SW 1271 (cell line): Measurements from ENCODE around the gene FGF19.

Experiments used
- DNase-seq, 2 experiments: peaks; one replicate each; lab custom pipeline; 2025; lab: John Stamatoyannopoulos, UW

The FGF19 gene

DNA sequence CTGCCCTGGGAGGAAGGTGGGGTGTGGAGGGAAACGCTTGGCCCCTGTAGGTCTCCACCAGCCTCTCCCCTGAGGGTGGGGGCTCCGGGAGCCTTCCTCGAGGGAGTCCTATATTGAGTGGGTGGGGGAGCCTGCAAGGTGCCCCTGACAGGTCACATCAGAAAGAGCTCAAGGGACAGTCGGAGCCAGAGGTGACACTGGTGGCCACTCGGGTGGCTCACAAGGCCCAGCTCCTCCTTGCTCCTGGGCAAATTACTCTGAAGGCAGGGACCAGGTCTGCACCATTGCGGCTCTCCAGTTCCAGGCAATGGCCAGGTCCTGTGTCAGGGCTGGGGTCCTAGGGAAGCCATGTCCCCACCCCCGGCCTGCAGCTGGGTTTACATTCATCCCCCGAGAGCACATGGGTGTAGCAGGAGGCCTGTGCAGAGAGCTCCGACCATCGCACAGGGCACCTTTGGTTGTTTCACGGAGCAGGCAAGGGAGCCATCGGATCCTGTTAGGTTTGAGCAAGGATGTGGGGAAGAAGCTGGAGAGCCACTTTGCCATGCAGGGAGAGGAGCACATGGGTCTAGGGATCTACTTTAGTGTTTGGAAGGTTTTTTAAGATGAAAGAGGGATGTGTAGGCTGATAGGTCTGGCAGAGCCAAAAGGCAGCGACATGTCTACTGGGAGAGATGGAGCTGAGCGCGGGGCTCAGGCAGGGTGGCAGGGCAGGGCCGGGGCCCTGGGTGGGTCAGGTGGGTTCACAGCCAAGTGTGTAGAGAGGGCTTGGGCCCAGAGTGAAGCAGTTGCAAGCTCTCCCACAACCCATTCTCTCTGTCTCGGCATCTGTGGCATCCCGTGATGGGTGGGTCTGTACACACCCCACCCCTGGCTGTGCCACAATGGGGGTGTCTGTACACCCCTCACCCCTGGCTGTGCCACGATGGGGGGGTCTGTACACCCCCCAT is 48.1 kb downstream of the FGF19 start:
- DNase-seq: no peak

DNA sequence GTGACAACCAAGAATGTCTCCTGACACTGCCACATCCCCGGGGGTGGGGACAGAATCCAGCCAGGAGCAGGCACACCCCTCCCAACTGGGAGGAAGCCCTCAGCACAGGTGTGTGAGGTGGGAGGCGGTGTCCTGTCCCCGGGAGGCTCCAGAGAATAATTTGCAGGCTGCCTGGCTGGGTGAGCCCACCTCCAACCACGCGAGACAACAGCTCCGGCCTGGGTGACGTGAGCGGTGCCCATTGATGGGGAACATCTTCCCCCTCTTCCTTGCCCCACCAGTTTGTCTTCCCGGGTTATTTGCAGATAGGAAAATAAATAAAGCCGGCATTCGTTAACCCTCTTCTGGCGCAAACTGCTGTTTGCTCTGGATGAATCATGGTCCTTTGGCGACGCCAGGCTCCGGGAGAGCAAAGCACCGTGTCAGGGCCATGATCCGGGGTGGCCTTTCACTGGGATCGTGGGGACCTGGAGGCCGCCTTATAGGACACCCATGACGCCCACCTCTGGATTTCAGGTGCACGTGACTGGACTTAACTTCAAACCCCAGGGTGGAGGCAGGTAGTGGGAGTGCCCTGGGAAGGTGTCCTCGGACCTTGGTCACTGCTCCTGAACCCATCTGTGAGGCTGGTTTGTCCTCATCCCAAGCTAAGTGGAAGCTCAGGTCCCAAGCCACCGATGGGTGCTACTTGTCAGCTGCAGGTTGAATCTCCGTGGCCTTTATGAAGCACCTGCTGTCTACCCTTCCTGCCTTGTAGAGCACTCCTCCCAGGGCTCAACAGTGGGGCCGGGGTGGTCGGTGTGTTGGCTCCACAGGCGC is 49.0 kb downstream of the FGF19 start:
- no peak for DNase-seq

DNA sequence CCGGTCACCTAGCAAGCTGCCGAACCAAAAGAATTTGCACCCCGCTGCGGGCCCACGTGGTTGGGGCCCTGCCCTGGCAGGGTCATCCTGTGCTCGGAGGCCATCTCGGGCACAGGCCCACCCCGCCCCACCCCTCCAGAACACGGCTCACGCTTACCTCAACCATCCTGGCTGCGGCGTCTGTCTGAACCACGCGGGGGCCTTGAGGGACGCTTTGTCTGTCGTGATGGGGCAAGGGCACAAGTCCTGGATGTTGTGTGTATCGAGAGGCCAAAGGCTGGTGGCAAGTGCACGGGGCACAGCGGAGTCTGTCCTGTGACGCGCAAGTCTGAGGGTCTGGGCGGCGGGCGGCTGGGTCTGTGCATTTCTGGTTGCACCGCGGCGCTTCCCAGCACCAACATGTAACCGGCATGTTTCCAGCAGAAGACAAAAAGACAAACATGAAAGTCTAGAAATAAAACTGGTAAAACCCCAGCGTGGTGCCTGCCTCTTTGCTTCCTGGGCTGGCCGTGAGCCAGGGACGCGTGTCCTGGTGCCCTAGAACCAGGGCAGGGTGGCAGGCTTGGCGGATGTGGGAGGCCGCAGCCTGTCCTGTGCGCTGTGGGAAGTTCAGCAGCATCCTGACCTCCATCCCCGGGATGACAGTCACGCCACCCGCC is 49.7 kb downstream of the FGF19 start:
- DNase-seq: no peak

DNA sequence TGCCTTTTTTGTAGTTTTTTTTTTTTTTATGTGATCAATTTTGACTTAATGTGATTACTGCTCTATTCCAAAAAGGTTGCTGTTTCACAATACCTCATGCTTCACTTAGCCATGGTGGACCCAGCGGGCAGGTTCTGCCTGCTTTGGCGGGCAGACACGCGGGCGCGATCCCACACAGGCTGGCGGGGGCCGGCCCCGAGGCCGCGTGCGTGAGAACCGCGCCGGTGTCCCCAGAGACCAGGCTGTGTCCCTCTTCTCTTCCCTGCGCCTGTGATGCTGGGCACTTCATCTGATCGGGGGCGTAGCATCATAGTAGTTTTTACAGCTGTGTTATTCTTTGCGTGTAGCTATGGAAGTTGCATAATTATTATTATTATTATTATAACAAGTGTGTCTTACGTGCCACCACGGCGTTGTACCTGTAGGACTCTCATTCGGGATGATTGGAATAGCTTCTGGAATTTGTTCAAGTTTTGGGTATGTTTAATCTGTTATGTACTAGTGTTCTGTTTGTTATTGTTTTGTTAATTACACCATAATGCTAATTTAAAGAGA is 50.3 kb downstream of the FGF19 start:
- DNase-seq: no peak

DNA sequence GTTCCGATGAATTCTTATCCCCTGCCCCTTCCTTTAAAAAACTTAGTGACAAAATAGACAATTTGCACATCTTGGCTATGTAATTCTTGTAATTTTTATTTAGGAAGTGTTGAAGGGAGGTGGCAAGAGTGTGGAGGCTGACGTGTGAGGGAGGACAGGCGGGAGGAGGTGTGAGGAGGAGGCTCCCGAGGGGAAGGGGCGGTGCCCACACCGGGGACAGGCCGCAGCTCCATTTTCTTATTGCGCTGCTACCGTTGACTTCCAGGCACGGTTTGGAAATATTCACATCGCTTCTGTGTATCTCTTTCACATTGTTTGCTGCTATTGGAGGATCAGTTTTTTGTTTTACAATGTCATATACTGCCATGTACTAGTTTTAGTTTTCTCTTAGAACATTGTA is 50.8 kb downstream of the FGF19 start:
- DNase-seq: no peak

DNA sequence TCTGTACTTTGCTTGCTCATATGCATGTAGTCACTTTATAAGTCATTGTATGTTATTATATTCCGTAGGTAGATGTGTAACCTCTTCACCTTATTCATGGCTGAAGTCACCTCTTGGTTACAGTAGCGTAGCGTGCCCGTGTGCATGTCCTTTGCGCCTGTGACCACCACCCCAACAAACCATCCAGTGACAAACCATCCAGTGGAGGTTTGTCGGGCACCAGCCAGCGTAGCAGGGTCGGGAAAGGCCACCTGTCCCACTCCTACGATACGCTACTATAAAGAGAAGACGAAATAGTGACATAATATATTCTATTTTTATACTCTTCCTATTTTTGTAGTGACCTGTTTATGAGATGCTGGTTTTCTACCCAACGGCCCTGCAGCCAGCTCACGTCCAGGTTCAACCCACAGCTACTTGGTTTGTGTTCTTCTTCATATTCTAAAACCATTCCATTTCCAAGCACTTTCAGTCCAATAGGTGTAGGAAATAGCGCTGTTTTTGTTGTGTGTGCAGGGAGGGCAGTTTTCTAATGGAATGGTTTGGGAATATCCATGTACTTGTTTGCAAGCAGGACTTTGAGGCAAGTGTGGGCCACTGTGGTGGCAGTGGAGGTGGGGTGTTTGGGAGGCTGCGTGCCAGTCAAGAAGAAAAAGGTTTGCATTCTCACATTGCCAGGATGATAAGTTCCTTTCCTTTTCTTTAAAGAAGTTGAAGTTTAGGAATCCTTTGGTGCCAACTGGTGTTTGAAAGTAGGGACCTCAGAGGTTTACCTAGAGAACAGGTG is 51.8 kb downstream of the FGF19 start:
- no peak for DNase-seq

DNA sequence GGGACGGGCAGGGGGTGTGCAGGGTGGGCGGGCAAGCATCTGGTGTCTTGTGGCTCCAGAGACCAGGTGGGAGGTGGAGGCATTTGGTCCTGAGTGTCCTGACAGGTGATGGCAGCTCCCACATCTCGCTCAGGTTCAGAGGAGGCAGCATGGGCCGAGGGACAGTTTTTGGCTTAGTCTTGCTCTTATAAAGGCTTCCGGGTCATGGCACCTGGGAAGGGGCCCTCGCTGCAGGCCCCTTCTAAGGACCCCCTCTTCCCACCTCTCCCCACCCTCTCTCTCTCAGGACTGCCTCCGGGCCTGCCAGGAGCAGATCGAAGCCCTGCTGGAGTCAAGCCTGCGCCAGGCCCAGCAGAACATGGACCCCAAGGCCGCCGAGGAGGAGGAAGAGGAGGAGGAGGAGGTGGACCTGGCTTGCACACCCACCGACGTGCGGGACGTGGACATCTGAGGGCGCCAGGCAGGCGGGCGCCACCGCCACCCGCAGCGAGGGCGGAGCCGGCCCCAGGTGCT is 52.9 kb downstream of the FGF19 start:
- no peak for DNase-seq

DNA sequence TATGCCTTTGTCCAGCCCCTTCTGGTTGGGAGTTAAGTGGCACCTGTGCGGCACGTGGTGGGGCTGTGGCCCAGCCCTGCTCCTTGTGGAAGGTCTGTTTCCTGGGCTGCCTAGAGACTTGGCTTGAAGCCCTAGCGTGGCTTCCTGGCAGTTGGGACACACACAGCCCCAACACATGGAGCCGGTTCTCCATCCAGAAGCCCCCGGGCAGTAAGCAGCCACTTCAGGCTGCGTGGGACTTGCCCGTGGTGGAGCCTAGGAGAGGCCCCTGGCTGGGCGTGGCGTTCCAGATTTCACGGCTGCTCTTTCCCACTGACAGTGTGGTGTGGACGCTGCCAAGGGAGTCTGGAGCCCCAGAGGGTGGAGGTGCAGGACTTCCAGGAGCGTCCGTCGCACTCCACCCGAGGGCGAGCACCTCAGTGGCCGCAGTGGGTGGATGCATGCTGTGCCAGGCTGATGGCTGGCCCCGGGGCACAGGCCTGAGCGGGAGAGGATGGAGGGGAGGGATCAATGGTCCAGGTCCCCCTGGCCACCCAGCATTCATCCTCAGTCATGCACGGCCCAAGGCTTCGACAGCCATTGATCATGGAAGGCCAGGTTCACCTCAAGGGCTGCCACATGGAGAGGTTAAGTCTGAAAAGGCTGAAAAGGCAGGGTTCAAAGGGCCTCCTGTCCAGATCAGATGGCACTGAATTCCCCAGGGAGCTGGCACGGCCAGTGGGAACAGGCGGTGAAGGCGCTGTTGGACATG is 53.6 kb downstream of the FGF19 start:
- no peak for DNase-seq

DNA sequence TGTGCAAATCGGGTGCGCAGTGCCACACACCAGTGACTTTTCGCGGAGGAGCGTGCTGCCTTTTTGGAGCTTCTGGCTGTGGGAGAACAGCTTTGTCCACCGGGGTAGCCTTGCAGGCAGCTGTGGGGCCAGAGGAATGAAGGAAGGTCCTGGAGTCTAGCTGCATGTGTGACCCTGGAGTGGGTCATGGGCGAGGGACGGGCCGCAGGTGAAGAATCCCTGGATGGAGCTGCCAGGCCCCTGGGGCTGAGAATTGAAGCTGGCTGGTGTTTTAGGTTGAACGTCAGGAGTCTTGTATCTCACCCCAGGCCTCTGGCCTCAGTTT is 54.3 kb downstream of the FGF19 start:
- DNase-seq: no peak

DNA sequence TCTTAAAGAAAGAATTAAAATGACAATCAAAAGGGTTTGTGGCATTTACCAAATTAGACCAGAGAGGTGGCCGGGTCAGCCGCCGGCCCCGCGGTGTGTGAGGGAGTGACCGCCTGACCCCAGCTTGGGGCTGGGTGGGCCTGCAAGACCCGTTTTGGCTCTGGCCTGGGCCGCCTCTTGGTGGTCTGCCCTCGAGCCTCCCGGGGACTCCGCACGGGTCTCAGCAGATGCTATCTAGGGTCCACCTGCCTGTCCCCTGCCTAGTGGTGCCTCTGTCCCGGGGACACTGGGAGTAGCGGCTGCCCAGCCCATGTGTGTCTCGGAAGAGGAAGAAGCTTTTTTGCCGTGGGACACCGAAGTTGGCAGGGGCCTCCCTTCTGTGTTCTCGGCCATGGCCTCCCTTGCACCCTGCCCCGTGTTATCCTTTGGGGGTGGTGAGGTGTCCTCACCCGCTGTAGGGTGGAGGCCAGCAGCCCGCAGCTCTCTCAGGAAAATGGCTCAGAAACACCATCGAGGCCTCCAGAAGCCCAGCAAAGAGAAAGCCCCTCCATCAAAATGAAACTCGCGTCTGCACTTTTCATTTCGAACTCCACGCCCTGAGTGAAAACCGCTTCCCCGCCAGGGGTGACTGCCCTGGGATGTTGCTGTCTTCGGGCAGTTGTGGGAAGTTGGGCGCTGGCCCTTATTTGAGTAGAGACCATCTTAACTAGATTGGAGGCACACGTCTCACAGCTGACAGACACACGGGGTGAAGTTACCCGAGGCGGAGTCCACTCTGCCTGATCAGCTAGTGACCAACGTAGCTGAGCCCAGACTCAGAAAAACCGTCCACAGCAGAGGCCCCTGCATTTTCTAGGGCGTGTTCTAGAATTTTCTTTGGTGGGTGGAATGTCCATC is 54.9 kb downstream of the FGF19 start:
- no peak for DNase-seq
